IMR-90 (cell line): ENCODE data around the gene NPEPL1. TPM values are rescaled to one million over a fixed set of nuclear protein-coding genes. Genes with fewer than 3 reads are reported as not detected.
"Not testable (repeated sequence)": the region's sequence is repeated elsewhere in the genome, so short reads cannot be mapped to it uniquely, and the experiment has no call there.

Source experiments
- ATAC-seq: fragments of 200-7000 bp; cut with Tn5 transposase; 2 replicates; pipeline ENCODE4 v1.9.1; 2020; ENCODE audit warnings: low read depth, mild to moderate bottlenecking, moderate library complexity
- BruUV-seq: library from RNA; stranded (reverse); fragments of 400-500 nt; replicated peaks from 2 replicates; lab custom pipeline; 2021; lab: Mats Ljungman, UMichigan
- CTCF ChIA-PET: fragments of 300-600 bp; formaldehyde crosslinking; extraction: SDS; loops from one replicate; lab custom pipeline; 2021; ENCODE audit warnings: antibody characterized with exemption; lab: Yijun Ruan, JAX
- POLR2A ChIA-PET: fragments of 300-600 bp; sonication (Branson Sonifier 250); formaldehyde crosslinking; loops from one replicate; lab custom pipeline; 2022; ENCODE audit warnings: antibody characterized with exemption; ENCODE audit not compliant: unreplicated experiment; lab: Charles Lee
- DNase-seq: peaks from one replicate; pipeline ENCODE4 v3.0.0; 2013
- H2AFZ ChIP-seq: replicated peaks from 2 replicates; pipeline ENCODE3; 2013; ENCODE audit warnings: low read length, mild to moderate bottlenecking; ENCODE audit not compliant: poor library complexity
- H2AK5ac ChIP-seq: 2 replicates; pipeline ENCODE4 v1.6.1; 2013; ENCODE audit warnings: low read depth, low read length, inconsistent platforms
- H2AK9ac ChIP-seq: replicated peaks from 2 replicates; pipeline ENCODE3; 2013; ENCODE audit warnings: mild to moderate bottlenecking, low read depth, low read length, moderate library complexity; ENCODE audit not compliant: poor library complexity
- H2BK120ac ChIP-seq: 2 replicates; pipeline ENCODE4 v1.6.1; 2013; ENCODE audit warnings: low read depth, low read length, inconsistent platforms
- H2BK15ac ChIP-seq: 3 replicates; pipeline ENCODE4 v1.6.1; 2013; ENCODE audit warnings: low read depth, low read length, inconsistent platforms
- H2BK20ac ChIP-seq: 2 replicates; pipeline ENCODE4 v1.6.1; 2013; ENCODE audit warnings: low read depth, mild to moderate bottlenecking, inconsistent platforms, low read length, moderate library complexity
- H2BK5ac ChIP-seq: 2 replicates; pipeline ENCODE4 v1.6.1; 2013; ENCODE audit warnings: mild to moderate bottlenecking, low read depth, low read length, inconsistent platforms; ENCODE audit not compliant: poor library complexity, severe bottlenecking
- H3K14ac ChIP-seq: replicated peaks from 2 replicates; pipeline ENCODE4 v1.6.1; 2013; ENCODE audit warnings: low read depth, low read length, inconsistent platforms
- H3K18ac ChIP-seq: 2 replicates; pipeline ENCODE4 v1.6.1; 2013; ENCODE audit warnings: low read depth, low read length, control low read depth
- H3K23ac ChIP-seq: 2 replicates; pipeline ENCODE4 v1.6.1; 2013; ENCODE audit warnings: low read depth, low read length, inconsistent platforms
- H3K27ac ChIP-seq: 2 replicates; pipeline ENCODE4 v1.5.1; 2013; ENCODE audit warnings: mild to moderate bottlenecking, control low read depth, low read length; ENCODE audit not compliant: insufficient read depth
- H3K27me3 ChIP-seq: 2 replicates; pipeline ENCODE4 v1.6.1; 2013; ENCODE audit warnings: low read length; ENCODE audit not compliant: control insufficient read depth, insufficient read depth
- H3K36me3 ChIP-seq: 2 replicates; pipeline ENCODE4 v1.6.1; 2013; ENCODE audit warnings: low read length, mixed read lengths; ENCODE audit not compliant: control insufficient read depth, insufficient read depth
- H3K4ac ChIP-seq: 2 replicates; pipeline ENCODE4 v1.6.1; 2013; ENCODE audit warnings: low read depth, low read length, inconsistent platforms
- H3K4me1 ChIP-seq: 2 replicates; pipeline ENCODE4 v1.6.1; 2013; ENCODE audit warnings: low read length, mixed read lengths; ENCODE audit not compliant: control insufficient read depth, insufficient read depth
- H3K4me2 ChIP-seq: 2 replicates; pipeline ENCODE4 v1.6.1; 2013; ENCODE audit warnings: low read depth, mild to moderate bottlenecking, control low read depth, low read length, moderate library complexity
- H3K4me3 ChIP-seq: 2 replicates; pipeline ENCODE4 v1.5.1; 2013; ENCODE audit warnings: low read depth, mild to moderate bottlenecking, control low read depth, low read length, moderate library complexity; ENCODE audit not compliant: insufficient read depth
- H3K56ac ChIP-seq: 2 replicates; pipeline ENCODE4 v1.6.1; 2013; ENCODE audit warnings: low read length, inconsistent platforms; ENCODE audit not compliant: insufficient read depth; ENCODE audit errors: extremely low read depth
- H3K79me1 ChIP-seq, 2 experiments: 2 replicates each; pipeline ENCODE4 v1.6.1; 2013; ENCODE audit warnings: low read length in 2 of 2, inconsistent platforms in 1 of 2, low read depth in 1 of 2
- H3K9ac ChIP-seq: 2 replicates; pipeline ENCODE4 v1.6.1; 2013; ENCODE audit warnings: low read depth, low read length, control low read depth
- H3K9me1 ChIP-seq: 2 replicates; pipeline ENCODE4 v1.6.1; 2013; ENCODE audit warnings: low read length, inconsistent platforms; ENCODE audit not compliant: insufficient read depth
- H3K9me3 ChIP-seq: 2 replicates; pipeline ENCODE4 v1.6.1; 2013; ENCODE audit warnings: low read length; ENCODE audit not compliant: control insufficient read depth, insufficient read depth
- H4K20me1 ChIP-seq: 2 replicates; pipeline ENCODE4 v1.6.1; 2013; ENCODE audit warnings: low read length, inconsistent platforms; ENCODE audit not compliant: insufficient read depth
- H4K5ac ChIP-seq: 2 replicates; pipeline ENCODE4 v1.6.1; 2013; ENCODE audit warnings: mild to moderate bottlenecking, low read depth, low read length, control low read depth
- H4K8ac ChIP-seq, 2 experiments: 2 replicates each; pipeline ENCODE4 v1.6.1; 2013; ENCODE audit warnings: low read depth in 2 of 2, low read length in 2 of 2, control low read depth in 1 of 2, inconsistent platforms in 1 of 2
- H4K91ac ChIP-seq: 2 replicates; pipeline ENCODE4 v1.6.1; 2013; ENCODE audit warnings: low read depth, low read length, inconsistent platforms; ENCODE audit not compliant: insufficient read depth
- BHLHE40 ChIP-seq: fragments of 150-350 bp; IDR thresholded peaks from 2 replicates; pipeline ENCODE4 v1.6.1; 2016; ENCODE audit warnings: mild to moderate bottlenecking, low read depth, low read length
- CHD1 ChIP-seq: IDR thresholded peaks from 2 replicates; pipeline ENCODE4 v1.6.1; 2012; ENCODE audit warnings: low read depth, low read length, improper control_type of control experiment
- FOS ChIP-seq: fragments of 150-350 bp; IDR thresholded peaks from 2 replicates; pipeline ENCODE4 v1.6.1; 2016; ENCODE audit warnings: low read depth, low read length
- MAFK ChIP-seq: IDR thresholded peaks from 2 replicates; pipeline ENCODE4 v1.6.1; 2012; ENCODE audit warnings: low read depth, low read length, improper control_type of control experiment
- MXI1 ChIP-seq: IDR thresholded peaks from 2 replicates; pipeline ENCODE4 v1.6.1; 2012; ENCODE audit warnings: low read depth, mild to moderate bottlenecking, low read length, moderate library complexity, borderline replicate concordance
- RAD21 ChIP-seq: IDR thresholded peaks from 2 replicates; pipeline ENCODE4 v1.6.1; 2012; ENCODE audit warnings: low read length, improper control_type of control experiment
- RFX5 ChIP-seq: IDR thresholded peaks from 2 replicates; pipeline ENCODE4 v1.8.0; 2012; ENCODE audit warnings: low read depth, mild to moderate bottlenecking, low read length, moderate library complexity
- WGBS, 2 experiments: methylation state at CpG; one replicate each; pipeline versions ENCODE4 v1.1.5 to v1.1.7; 2013; ENCODE audit warnings: missing lambda C conversion rate in 2 of 2; ENCODE audit not compliant: insufficient read length in 1 of 2; ENCODE audit errors: extremely low coverage in 2 of 2; 5-methylcytosine and 5-hydroxymethylcytosine counted together
- dilution Hi-C: fragments of 300-500 bp; cut with HindIII; formaldehyde crosslinking; loops from one replicate; pipeline ENCODE4 v1.14.3; 2018; ENCODE audit warnings: low sequenced_read_pairs; ENCODE audit not compliant: unreplicated experiment
- in situ Hi-C: fragments of 300-500 bp; cut with MboI; formaldehyde crosslinking; loops from 3 replicates; pipeline ENCODE4 v1.14.3; 2019; ENCODE audit warnings: low sequenced_read_pairs, inconsistent platforms, mixed read lengths
- intact Hi-C: fragments of 100-400 bp; cut with micrococcal nuclease; formaldehyde crosslinking; loops from 2 replicates; pipeline ENCODE4 v1.10.0; 2022
- polyA plus RNA-seq, 3 experiments: library from polyadenylated mRNA; depleted of rRNA; stranded (reverse); fragments of >200 nt; gene quantifications; 2 replicates each; pipeline ENCODE4 v1.2.3, GENCODE V29; 2012; ENCODE audit warnings: low replicate concordance in 1 of 3
- total RNA-seq: library from RNA; depleted of rRNA; stranded (reverse); fragments of >200 nt; gene quantifications from 2 replicates; pipeline ENCODE4 v1.2.3, GENCODE V29; 2012
- TF ChIP-seq, protein P1 (sequence below): conservative IDR thresholded peaks from 2 replicates; pipeline ENCODE4 v1.5.1; 2012; ENCODE audit warnings: mild to moderate bottlenecking, low read depth, low read length, improper control_type of control experiment

NPEPL1 gene
- total and polyA plus RNA-seq, 2 of the 4 experiments (the other 2 are of a cell fraction), result 6.3 to 10.4 TPM

DNA sequence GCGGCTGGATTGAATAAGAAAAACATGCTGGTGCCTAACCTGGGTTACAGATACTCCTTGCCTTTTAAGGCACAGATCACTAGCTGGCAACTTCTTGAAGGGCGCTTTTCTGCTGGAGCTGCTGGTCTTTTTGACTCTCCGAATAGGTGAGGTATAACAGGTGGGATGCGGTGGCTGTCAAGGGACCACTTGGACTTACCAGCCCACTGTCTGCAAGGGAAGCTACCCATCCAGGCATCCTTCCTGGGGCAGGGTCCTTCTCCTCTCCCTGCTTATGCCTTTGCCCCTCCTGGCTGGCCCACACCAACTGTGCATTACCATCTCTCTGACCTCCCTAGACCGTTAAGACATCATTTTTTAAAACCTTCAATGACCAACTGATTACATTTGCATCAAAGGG is 57.4 kb downstream of the NPEPL1 start:
- no peak overlapping the region for H2BK20ac ChIP-seq
- H3K9me1 ChIP-seq, result no peaks in the 10 kb centered on the region; the same call in 1 of the 2 replicates
- no peaks in the 10 kb centered on the region for H3K79me1 ChIP-seq
- H3K4me2 ChIP-seq, result no peak overlapping the region
- H4K8ac ChIP-seq, result no peak overlapping the region
- POLR2A ChIA-PET, result no interaction called here
- H2BK5ac ChIP-seq, result no peak overlapping the region
- WGBS, 2 experiments, result no CpG with 5 or more reads among the region's 5 CpGs
- TF ChIP-seq MXI1 (no peak), MAFK (no peak), FOS (no peak), CHD1 (no peak), BHLHE40 (no peak), RAD21 (no peak), RFX5 (no peak)
- TF ChIP-seq, protein P1, sequence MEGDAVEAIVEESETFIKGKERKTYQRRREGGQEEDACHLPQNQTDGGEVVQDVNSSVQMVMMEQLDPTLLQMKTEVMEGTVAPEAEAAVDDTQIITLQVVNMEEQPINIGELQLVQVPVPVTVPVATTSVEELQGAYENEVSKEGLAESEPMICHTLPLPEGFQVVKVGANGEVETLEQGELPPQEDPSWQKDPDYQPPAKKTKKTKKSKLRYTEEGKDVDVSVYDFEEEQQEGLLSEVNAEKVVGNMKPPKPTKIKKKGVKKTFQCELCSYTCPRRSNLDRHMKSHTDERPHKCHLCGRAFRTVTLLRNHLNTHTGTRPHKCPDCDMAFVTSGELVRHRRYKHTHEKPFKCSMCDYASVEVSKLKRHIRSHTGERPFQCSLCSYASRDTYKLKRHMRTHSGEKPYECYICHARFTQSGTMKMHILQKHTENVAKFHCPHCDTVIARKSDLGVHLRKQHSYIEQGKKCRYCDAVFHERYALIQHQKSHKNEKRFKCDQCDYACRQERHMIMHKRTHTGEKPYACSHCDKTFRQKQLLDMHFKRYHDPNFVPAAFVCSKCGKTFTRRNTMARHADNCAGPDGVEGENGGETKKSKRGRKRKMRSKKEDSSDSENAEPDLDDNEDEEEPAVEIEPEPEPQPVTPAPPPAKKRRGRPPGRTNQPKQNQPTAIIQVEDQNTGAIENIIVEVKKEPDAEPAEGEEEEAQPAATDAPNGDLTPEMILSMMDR, result no peak
- H3K27me3 ChIP-seq, result peaks cover 40% of the 10 kb centered on the region
- H3K56ac ChIP-seq, result no peak overlapping the region
- intact Hi-C loops, result no loop called here
- H3K36me3 ChIP-seq, result no peaks in the 10 kb centered on the region
- H3K14ac ChIP-seq, result no peak overlapping the region
- no peak overlapping the region for H2BK120ac ChIP-seq
- H4K91ac ChIP-seq, result no peak overlapping the region
- H3K4ac ChIP-seq, result no peak overlapping the region
- ATAC-seq, result no peak
- H2AK5ac ChIP-seq, result no peak overlapping the region
- H3K27ac ChIP-seq, result no peak overlapping the region
- H3K4me3 ChIP-seq, result no peak overlapping the region
- no peak overlapping the region for H2BK15ac ChIP-seq
- CTCF ChIA-PET, result no interaction called here
- dilution Hi-C loops, result no loop called here
- H3K9ac ChIP-seq, result no peak overlapping the region
- H4K20me1 ChIP-seq, result no peaks in the 10 kb centered on the region
- H2AFZ ChIP-seq, result no peak overlapping the region
- H4K5ac ChIP-seq, result no peak overlapping the region
- no peaks in the 10 kb centered on the region for H3K4me1 ChIP-seq
- DNase-seq, result no peak
- no peak overlapping the region for H2AK9ac ChIP-seq
- no TSS peak for BruUV-seq
- no peaks in the 10 kb centered on the region for H3K9me3 ChIP-seq
- no peak overlapping the region for H3K18ac ChIP-seq
- no peak overlapping the region for H3K23ac ChIP-seq
- in situ Hi-C loops, result no loop called here

DNA sequence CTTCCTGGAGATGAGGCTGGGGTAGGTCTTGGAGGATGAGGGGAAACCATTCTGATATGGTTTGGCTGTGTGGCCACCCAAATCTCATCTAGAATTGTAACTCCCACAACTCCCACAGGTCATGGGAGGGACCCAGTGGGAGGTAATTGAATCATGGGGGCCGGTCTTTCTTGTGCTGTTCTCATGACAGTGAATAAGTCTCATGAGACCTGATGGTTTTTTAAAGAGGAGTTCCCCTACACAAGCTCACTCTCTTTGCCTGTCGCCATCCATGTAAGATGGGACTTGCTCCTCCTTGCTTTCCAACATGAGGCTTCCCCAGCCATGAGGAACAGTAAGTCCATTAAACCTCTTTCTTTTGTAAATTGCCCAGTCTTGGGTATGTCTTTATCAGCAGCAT is 58.1 kb downstream of the NPEPL1 start:
- H3K9ac ChIP-seq, H3K36me3 ChIP-seq, H3K18ac ChIP-seq, intact Hi-C loops, H3K14ac ChIP-seq, POLR2A ChIA-PET, CTCF ChIA-PET, H3K9me1 ChIP-seq, H4K5ac ChIP-seq, H4K8ac ChIP-seq, H2BK20ac ChIP-seq, H4K91ac ChIP-seq, in situ Hi-C loops, H3K9me3 ChIP-seq, H2BK5ac ChIP-seq, ATAC-seq, H3K23ac ChIP-seq, H2BK120ac ChIP-seq, H3K79me1 ChIP-seq, H3K4me1 ChIP-seq, H3K4me3 ChIP-seq, BruUV-seq, H2AK9ac ChIP-seq, H3K27ac ChIP-seq, DNase-seq, H4K20me1 ChIP-seq, dilution Hi-C loops, H2AFZ ChIP-seq, H2AK5ac ChIP-seq, H3K4me2 ChIP-seq, H3K4ac ChIP-seq, H2BK15ac ChIP-seq, H3K56ac ChIP-seq: not testable (repeated sequence)
- peaks cover 38% of the 10 kb centered on the region for H3K27me3 ChIP-seq
- no CpG with 5 or more reads among the region's 2 CpGs for WGBS, 2 experiments
